Measurements from ENCODE around the gene LYZL1.
"Not testable (repeated sequence)": the region's sequence is repeated elsewhere in the genome, so short reads cannot be mapped to it uniquely, and the experiment has no call there.

Gene LYZL1

GRCh38 chr10:29288906-29289305 is at the start of gene LYZL1:
TSS of gene LYZL1 (plus strand) at chr10:29289070. CDS start at chr10:29291868, 2,798 bp downstream.
- DNase-seq (ENCODE audit: low spot score) = not testable (repeated sequence)

DNA sequence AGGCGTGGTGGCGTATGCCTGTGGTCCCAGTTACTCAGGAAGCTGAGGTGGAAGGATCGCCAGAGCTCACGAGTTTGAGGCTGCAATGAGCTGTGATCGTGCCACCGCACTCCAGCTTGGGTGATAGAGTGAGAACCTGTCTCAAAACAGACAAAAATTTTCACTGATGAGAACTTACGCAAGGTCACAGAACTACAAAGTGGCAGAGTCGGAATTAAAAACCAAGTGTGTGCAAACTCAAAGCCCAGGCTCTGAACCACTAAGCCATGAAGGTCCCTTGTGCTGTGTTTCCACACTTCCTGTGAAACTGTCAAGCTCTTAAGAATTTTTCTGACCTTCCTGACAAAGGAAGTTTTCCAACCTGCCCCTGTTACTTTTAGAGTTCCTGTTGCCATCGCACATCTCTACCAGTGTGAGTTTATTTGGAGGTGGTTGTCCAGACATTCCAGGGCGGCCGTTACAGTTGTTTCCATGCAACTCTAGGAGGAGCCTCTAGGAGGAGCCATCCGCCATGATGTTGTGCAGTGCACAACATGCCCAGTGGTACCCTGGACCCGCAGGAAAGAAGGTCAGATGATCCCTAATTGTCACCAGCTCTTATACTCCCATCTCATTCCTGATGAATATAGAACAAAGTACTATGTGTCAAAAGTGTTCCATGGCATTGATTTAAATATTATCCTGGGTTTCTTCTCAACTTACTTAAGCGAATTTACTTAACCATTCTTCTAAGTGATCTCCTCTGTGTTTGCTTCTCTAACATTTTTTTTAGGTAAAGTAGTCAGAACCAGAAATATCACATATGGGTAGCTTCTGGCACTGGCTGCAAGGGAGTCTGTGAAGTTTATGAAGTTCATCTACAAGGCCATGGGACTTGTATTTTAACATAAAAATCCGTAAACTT is 49.0 kb upstream of the LYZL1 start:
- no peak for DNase-seq (ENCODE audit: low spot score)

- DNase-seq (ENCODE audit: low spot score) = no peak
Measured at GRCh38 chr10:29240986-29241660, 47.7 kb upstream of the LYZL1 start.

GRCh38 chr10:29241925-29242324 is 46.9 kb upstream of the LYZL1 start:
- no peak for DNase-seq (ENCODE audit: low spot score)

- DNase-seq (ENCODE audit: low spot score) = no peak
Measured at GRCh38 chr10:29243066-29243465, 45.8 kb upstream of the LYZL1 start.

DNA sequence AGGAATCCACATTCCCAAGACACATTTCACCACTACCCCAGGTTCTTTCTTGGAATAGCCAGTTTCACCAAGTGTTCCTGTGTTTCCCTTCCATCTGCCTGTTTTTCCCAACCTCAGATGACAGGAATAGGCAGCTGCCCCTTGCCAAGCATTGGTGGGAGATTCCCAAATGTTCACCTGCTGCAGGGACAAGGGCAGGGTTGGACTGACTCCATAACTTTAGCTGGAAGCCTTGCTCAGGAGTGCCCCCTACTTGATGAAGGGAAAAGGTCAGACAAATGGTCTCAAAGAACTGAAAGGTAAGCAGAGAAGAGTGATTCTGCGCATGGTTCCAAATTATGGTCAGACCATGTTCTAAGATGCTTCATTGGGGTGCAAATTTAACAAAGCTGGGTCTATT is 45.1 kb upstream of the LYZL1 start:
- no peak for DNase-seq (ENCODE audit: low spot score)

DNA sequence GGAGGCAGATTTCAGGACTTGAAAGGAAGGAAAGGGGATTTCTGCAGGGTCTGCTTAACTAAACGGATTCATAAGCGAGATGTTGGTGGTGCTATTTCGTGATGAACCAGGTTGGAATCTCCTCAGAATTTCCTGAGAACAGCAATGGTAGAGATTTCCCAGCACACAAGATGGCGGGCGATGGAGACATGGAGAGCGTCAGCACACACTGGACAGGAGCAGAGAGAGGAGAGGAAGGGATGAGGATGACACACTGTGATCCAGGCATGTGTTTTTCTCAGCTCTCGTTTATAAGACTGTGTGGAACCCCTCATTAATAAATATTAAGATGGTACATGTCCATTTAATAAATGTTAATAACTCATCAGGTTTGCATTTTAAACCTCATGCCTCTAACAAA is 43.9 kb upstream of the LYZL1 start:
- no peak for DNase-seq (ENCODE audit: low spot score)

GRCh38 chr10:29245476-29245875 is 43.4 kb upstream of the LYZL1 start:
- no peak for DNase-seq (ENCODE audit: low spot score)

GRCh38 chr10:29246449-29246848 is 42.4 kb upstream of the LYZL1 start:
- DNase-seq (ENCODE audit: low spot score) = no peak

GRCh38 chr10:29248158-29248557 is 40.7 kb upstream of the LYZL1 start:
- DNase-seq (ENCODE audit: low spot score) = no peak

- DNase-seq (ENCODE audit: low spot score) = no peak
Measured at GRCh38 chr10:29249018-29249417, 39.9 kb upstream of the LYZL1 start.

GRCh38 chr10:29250066-29250465 is 38.8 kb upstream of the LYZL1 start:
- no peak for DNase-seq (ENCODE audit: low spot score)

GRCh38 chr10:29252811-29253689 is 35.8 kb upstream of the LYZL1 start:
- DNase-seq (ENCODE audit: low spot score) = no peak

DNA sequence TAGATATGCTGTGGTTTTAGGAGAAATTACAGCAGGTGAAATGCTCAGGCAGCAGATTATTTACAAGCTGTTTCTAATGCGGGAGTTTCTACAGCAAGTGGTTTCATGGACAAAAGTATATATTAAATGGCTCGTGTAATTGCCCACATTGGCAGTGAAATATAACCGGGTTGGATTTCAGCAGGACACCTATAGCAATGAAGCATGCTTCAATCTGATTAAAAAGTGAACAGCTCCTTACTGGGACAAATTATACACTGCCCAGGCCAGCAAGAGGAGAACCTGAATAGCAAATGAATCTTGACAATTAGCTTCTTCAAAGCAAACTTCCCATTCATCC is 35.2 kb upstream of the LYZL1 start:
- no peak for DNase-seq (ENCODE audit: low spot score)

- DNase-seq (ENCODE audit: low spot score) = no peak
Measured at GRCh38 chr10:29254123-29255046, 34.5 kb upstream of the LYZL1 start.

GRCh38 chr10:29255104-29255503 is 33.8 kb upstream of the LYZL1 start:
- no peak for DNase-seq (ENCODE audit: low spot score)

DNA sequence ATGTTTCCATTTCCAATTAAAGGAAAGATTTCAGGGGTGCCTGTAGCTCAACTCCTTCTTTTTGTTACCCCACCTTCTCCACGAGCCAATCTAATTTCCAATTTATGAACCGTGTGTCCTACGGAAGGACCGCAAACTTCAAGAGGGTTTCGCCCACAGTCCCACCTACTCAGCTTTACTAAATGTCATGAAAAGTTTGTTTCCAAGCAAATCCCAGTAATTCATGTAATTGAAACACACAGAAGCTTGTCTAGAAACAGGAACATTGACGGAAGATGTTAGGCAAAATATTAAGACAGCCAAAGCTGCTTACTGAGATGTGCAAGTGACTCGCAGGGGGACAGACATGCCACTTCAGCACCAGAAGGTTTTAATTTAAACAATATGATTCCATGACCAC is 32.9 kb upstream of the LYZL1 start:
- no peak for DNase-seq (ENCODE audit: low spot score)

GRCh38 chr10:29256586-29256985 is 32.3 kb upstream of the LYZL1 start:
- DNase-seq (ENCODE audit: low spot score) = no peak

- no peak for DNase-seq (ENCODE audit: low spot score)
Measured at GRCh38 chr10:29257106-29257783, 31.6 kb upstream of the LYZL1 start.

GRCh38 chr10:29257784-29258135 is 31.1 kb upstream of the LYZL1 start:
- DNase-seq (ENCODE audit: low spot score) = no peak

GRCh38 chr10:29259498-29259897 is 29.4 kb upstream of the LYZL1 start:
- no peak for DNase-seq (ENCODE audit: low spot score)

Data from CD4-positive, alpha-beta T cell treated with Interleukin-6 at 100 ng/mL for 8 hours (primary cell).